HFF-Myc (cell line): Measurements from ENCODE around the gene RTP4.
A peak's percentile ranks its signal among the peaks of the same experiment; 100 is the strongest.
"Not testable (repeated sequence)": the region's sequence is repeated elsewhere in the genome, so short reads cannot be mapped to it uniquely, and the experiment has no call there.

Source experiments
- DNase-seq: peaks from one replicate; pipeline ENCODE4 v3.0.0-alpha.2; 2011; ENCODE audit warnings: low read depth; ENCODE audit errors: extremely low read depth
- H3K4me3 ChIP-seq: replicated peaks from 2 replicates; pipeline ENCODE4 v1.5.1; 2011; ENCODE audit warnings: low read depth, mild to moderate bottlenecking, control low read depth, low read length
- CTCF ChIP-seq: IDR thresholded peaks from 2 replicates; pipeline ENCODE4 v1.5.1; 2012; ENCODE audit warnings: mild to moderate bottlenecking, low read depth, low read length, control low read depth; ENCODE audit errors: missing control alignments

RTP4 gene

DNA sequence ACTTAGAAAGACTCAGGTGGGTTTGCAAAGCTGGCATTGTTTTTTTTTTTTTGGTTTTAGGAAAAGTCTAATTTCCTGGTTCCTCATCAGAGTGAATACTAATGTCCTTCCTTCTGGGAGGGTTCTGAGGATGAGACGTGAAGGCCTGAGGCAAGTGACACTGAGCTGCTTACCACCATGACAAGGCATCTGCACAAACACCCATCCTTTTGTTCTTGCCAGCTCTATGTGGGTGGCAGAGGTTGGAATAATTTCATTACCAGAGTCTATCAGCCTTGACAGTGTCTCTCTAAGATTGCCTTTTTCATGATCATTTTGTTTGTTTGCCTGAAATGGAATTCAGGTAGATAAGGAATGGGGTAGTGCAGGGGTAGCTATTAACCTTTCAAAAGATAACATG, 17.1 kb downstream of the RTP4 start:
- no peak for TF ChIP-seq CTCF
- DNase-seq = no peak
- H3K4me3 ChIP-seq = no peak overlapping the region

GRCh38 chr3:187396661-187397060, 28.5 kb downstream of the RTP4 start:
- DNase-seq = no peak
- H3K4me3 ChIP-seq = no peak overlapping the region
- no peak for TF ChIP-seq CTCF

GRCh38 chr3:187398955-187399354, 30.8 kb downstream of the RTP4 start:
- TF ChIP-seq CTCF = no peak
- DNase-seq = no peak
- no peak overlapping the region for H3K4me3 ChIP-seq

DNA sequence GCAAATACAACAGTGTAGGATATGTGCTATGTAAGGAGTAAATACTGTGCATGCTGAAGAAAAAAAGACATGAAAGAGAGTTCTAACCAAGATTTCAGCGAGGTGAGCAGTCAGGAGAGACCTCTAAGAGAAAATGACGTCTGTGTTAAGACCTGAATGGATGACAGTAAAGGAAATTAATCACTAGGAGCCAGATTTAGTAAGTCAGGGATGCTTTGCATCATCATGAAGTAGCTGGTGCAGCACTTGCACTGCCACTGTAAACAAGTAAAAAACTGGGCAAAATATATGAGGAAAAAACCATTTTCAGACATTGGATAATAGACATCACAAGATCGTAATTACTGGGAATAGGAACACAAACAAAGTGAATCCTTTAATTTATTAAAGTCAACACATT, 32.6 kb downstream of the RTP4 start:
- no peak for TF ChIP-seq CTCF
- H3K4me3 ChIP-seq = no peak overlapping the region
- no peak for DNase-seq

- DNase-seq = no peak
- no peak for TF ChIP-seq CTCF
- H3K4me3 ChIP-seq = no peak overlapping the region
Observed at GRCh38 chr3:187401856-187402255, 33.7 kb downstream of the RTP4 start.

GRCh38 chr3:187403768-187404288, 35.6 kb downstream of the RTP4 start:
- peak; percentile 97 for DNase-seq
- H3K4me3 ChIP-seq = no peak overlapping the region
- no peak for TF ChIP-seq CTCF

GRCh38 chr3:187406927-187407326, 38.7 kb downstream of the RTP4 start:
- TF ChIP-seq CTCF = no peak
- no peak for DNase-seq
- no peak overlapping the region for H3K4me3 ChIP-seq

- DNase-seq, H3K4me3 ChIP-seq: not testable (repeated sequence)
Observed at GRCh38 chr3:187411991-187412781, 44.0 kb downstream of the RTP4 start.
